Uterus (tissue), 4 donors: ENCODE measurements around the gene XBP1. TPM values are rescaled to one million over a fixed set of nuclear protein-coding genes. Genes with fewer than 3 reads are reported as not detected.

Experiments
- DNase-seq, 2 donors: peaks; one replicate each; pipeline ENCODE4 v3.0.0-alpha.2; 2019 to 2020
- H3K27ac ChIP-seq, 2 donors: fragments of 200-600 bp; sonication (generic); 1 replicate in 1 of 2; 2 replicates in 1 of 2; pipeline ENCODE4 v1.5.1; 2016 to 2018
- H3K27me3 ChIP-seq, 2 donors: fragments of 200-600 bp; sonication (generic); one replicate each; pipeline ENCODE4 v1.5.1; 2018 to 2019; ENCODE audit warnings: control low read depth in 1 of 2
- H3K36me3 ChIP-seq, 2 donors: fragments of 200-600 bp; sonication (generic); one replicate each; pipeline ENCODE4 v1.5.1; 2019; ENCODE audit warnings: control low read depth in 1 of 2
- H3K4me1 ChIP-seq, 2 donors: fragments of 200-600 bp; sonication (generic); one replicate each; pipeline ENCODE4 v1.5.1; 2018 to 2019; ENCODE audit warnings: control low read depth in 1 of 2
- H3K4me3 ChIP-seq, 2 donors: fragments of 200-600 bp; sonication (generic); 1 replicate in 1 of 2; 2 replicates in 1 of 2; pipeline ENCODE4 v1.5.1; 2018 to 2019; ENCODE audit warnings: mild to moderate bottlenecking in 1 of 2
- H3K9me3 ChIP-seq, 2 donors: fragments of 200-600 bp; sonication (generic); one replicate each; pipeline ENCODE4 v1.5.1; 2019; ENCODE audit warnings: control low read depth in 1 of 2
- POLR2A ChIP-seq, 2 donors: fragments of 450-650 bp; IDR thresholded peaks; one replicate each; pipeline ENCODE4 v1.6.1; 2016; ENCODE audit warnings: antibody characterized with exemption in 2 of 2, mild to moderate bottlenecking in 1 of 2, moderate library complexity in 1 of 2
- intact Hi-C: fragments of 100-400 bp; cut with DNase I; formaldehyde crosslinking; loops from one replicate; pipeline ENCODE4 v1.15.1; 2023; ENCODE audit warnings: low total_unique reads
- total RNA-seq, 4 donors: library from RNA; depleted of rRNA in 3 of 4; stranded (reverse); fragments of >200 nt in 3 of 4; gene quantifications; one replicate each; pipeline versions ENCODE4 v1.1.0 to v1.2.4, GENCODE V29; 2014 to 2023
- TF ChIP-seq, protein P1 (sequence below), 4 experiments: fragments of 200-600 bp in 2 of 4; fragments of 450-650 bp in 2 of 4; sonication (generic) in 2 of 4; IDR thresholded peaks; one replicate each; pipeline ENCODE4 v1.5.1; 2016 to 2019; ENCODE audit warnings: antibody characterized with exemption in 4 of 4, mild to moderate bottlenecking in 2 of 4, moderate library complexity in 1 of 4
- donor health status: DM: yes; HTN: yes; CAD: no.

The XBP1 gene
- total RNA-seq, 4 donors from 2014 or later = 64.0 to 231 (median 163) TPM

DNA sequence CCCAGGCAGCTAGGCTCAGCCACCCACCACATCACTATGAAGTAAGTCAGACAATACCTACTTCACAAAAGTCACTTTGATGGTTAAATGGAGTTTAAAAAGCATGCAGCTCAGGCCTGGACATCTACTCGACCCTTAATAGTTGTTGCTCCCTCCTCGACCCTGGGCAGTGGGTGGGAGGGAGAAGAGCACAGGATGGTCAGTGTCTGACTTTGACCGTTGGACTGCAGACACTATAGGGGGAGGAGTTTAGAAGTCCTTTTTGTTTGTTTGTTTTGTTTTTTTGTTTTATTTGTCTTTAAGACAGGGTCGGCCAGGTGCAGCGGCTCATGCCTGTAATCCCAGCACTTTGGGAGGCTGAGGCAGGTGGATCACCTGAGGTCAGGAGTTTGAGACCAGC lies 38.6 kb upstream of the XBP1 start:
- H3K9me3 ChIP-seq = no peaks in the 10 kb centered on the region
- no peaks in the 10 kb centered on the region for H3K4me1 ChIP-seq
- TF ChIP-seq, protein P1, sequence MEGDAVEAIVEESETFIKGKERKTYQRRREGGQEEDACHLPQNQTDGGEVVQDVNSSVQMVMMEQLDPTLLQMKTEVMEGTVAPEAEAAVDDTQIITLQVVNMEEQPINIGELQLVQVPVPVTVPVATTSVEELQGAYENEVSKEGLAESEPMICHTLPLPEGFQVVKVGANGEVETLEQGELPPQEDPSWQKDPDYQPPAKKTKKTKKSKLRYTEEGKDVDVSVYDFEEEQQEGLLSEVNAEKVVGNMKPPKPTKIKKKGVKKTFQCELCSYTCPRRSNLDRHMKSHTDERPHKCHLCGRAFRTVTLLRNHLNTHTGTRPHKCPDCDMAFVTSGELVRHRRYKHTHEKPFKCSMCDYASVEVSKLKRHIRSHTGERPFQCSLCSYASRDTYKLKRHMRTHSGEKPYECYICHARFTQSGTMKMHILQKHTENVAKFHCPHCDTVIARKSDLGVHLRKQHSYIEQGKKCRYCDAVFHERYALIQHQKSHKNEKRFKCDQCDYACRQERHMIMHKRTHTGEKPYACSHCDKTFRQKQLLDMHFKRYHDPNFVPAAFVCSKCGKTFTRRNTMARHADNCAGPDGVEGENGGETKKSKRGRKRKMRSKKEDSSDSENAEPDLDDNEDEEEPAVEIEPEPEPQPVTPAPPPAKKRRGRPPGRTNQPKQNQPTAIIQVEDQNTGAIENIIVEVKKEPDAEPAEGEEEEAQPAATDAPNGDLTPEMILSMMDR (IDR thresholded peaks at IDR 0.05) = no peak
- TF ChIP-seq POLR2A (IDR thresholded peaks at IDR 0.05) = no peak
- H3K4me3 ChIP-seq = no peak overlapping the region
- no peaks in the 10 kb centered on the region for H3K27me3 ChIP-seq
- H3K27ac ChIP-seq = no peak overlapping the region
- intact Hi-C loops = no loop called here
- DNase-seq = no peak
- no peaks in the 10 kb centered on the region for H3K36me3 ChIP-seq

DNA sequence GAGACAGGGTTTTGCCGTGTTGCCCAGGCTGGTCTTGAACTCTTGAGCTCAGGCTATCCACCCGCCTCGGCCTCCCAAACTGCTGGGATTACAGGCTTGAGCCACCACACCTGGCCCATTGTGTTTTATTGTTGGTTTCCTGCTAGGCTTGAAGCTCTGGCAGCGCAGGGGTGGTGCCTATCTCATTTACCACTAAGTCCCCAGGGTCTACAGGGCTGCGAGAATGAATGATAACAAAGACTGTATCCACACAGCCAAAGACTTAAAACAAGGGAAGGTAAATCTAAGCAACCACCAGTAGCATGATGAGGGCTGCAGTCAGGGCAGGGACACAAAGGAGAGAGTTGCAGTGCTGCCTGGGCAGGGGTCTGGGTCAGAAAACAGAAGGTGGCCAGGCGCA lies 37.3 kb upstream of the XBP1 start:
- H3K36me3 ChIP-seq = no peaks in the 10 kb centered on the region
- H3K4me3 ChIP-seq = no peak overlapping the region
- no peaks in the 10 kb centered on the region for H3K4me1 ChIP-seq
- TF ChIP-seq, protein P1 (IDR thresholded peaks at IDR 0.05) = no peak
- no peak for TF ChIP-seq POLR2A (IDR thresholded peaks at IDR 0.05)
- H3K27ac ChIP-seq = no peak overlapping the region
- intact Hi-C loops = no loop called here
- no peaks in the 10 kb centered on the region for H3K9me3 ChIP-seq
- H3K27me3 ChIP-seq = no peaks in the 10 kb centered on the region
- no peak for DNase-seq

DNA sequence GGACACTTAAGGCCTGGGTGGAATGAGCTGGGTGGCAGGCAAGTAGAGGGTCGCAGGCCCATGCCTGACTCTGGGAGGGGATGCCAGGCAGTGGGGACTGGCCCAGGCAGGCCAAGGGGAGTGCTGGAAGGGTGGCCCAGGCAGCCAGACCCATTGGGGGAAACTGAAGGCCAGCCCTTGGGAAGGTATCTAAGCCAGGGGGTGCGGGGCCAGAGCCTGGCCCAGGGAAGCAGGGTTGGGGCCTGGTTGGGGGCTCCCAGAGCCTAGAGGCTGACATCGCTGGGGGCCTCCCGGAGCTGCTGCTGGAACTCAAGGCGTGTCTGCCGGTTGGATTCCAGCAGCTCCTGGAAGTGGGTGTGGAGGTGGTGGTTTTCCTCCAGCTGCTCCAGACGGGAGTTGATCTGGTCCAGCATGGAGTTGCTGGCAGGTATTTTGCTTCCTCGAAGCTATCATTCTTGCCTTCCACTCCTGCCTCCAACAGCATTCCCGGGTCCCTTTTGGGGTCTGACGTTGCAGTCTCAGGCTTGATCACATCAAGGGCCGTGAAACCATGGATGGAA lies 35.3 kb upstream of the XBP1 start:
- intact Hi-C loops = no loop called here
- Histone ChIP-seq H3K27ac (no peak overlapping the region), H3K9me3 (no peaks in the 10 kb centered on the region), H3K27me3 (no peaks in the 10 kb centered on the region), H3K4me1 (no peaks in the 10 kb centered on the region), H3K36me3 (no peaks in the 10 kb centered on the region), H3K4me3 (no peak overlapping the region)
- no peak for TF ChIP-seq POLR2A (IDR thresholded peaks at IDR 0.05)
- TF ChIP-seq, protein P1 (IDR thresholded peaks at IDR 0.05) = no peak
- no peak for DNase-seq

GRCh38 chr22:28833276-28833923 lies 33.0 kb upstream of the XBP1 start:
- no peak overlapping the region for H3K27ac ChIP-seq
- no peaks in the 10 kb centered on the region for H3K9me3 ChIP-seq
- H3K36me3 ChIP-seq = no peaks in the 10 kb centered on the region
- no peaks in the 10 kb centered on the region for H3K27me3 ChIP-seq
- no peak overlapping the region for H3K4me3 ChIP-seq
- intact Hi-C loops = no loop called here
- no peak for TF ChIP-seq POLR2A (IDR thresholded peaks at IDR 0.05)
- TF ChIP-seq, protein P1 (IDR thresholded peaks at IDR 0.05) = no peak
- no peaks in the 10 kb centered on the region for H3K4me1 ChIP-seq
- no peak for DNase-seq

GRCh38 chr22:28832731-28833130 lies 32.4 kb upstream of the XBP1 start:
- no peaks in the 10 kb centered on the region for H3K9me3 ChIP-seq
- H3K36me3 ChIP-seq = no peaks in the 10 kb centered on the region
- no peaks in the 10 kb centered on the region for H3K27me3 ChIP-seq
- no peak for DNase-seq
- intact Hi-C loops = no loop called here
- no peaks in the 10 kb centered on the region for H3K4me1 ChIP-seq
- TF ChIP-seq, protein P1 (IDR thresholded peaks at IDR 0.05) = no peak
- no peak for TF ChIP-seq POLR2A (IDR thresholded peaks at IDR 0.05)
- no peak overlapping the region for H3K27ac ChIP-seq
- no peak overlapping the region for H3K4me3 ChIP-seq
